ENCODE measurements around the gene RBL2. TPM values are rescaled to one million over a fixed set of nuclear protein-coding genes. Genes with fewer than 3 reads are reported as not detected.
A peak's percentile ranks its signal among the peaks of the same experiment; 100 is the strongest.

The RBL2 gene
- total and polyA plus RNA-seq, 2 of the 13 experiments (the other 11 are each of a cell fraction or from before 2014, with no cell fraction given): 41.2 to 60.9 TPM

GRCh38 chr16:53435066-53435688, 906 bp downstream of the RBL2 start (continued):
- TF ChIP-seq SP4 (CRISPR knock-in tag; IDR thresholded peaks at IDR 0.05) (0 out of 2 replicates have a peak, but pooled peaks have one; percentile 10), ZNF225 (CRISPR knock-in tag; IDR thresholded peaks at IDR 0.05) (no peak), ZNF510 (CRISPR knock-in tag; IDR thresholded peaks at IDR 0.05; ENCODE audit: low read depth) (no peak), ZNF775 (CRISPR knock-in tag; IDR thresholded peaks at IDR 0.05; ENCODE audit: borderline replicate concordance) (no peak), ATAD3A (CRISPR knock-in tag; IDR thresholded peaks at IDR 0.05) (no peak), ZNF343 (CRISPR knock-in tag; IDR thresholded peaks at IDR 0.05) (no peak; the same call in 1 of the 2 replicates), NBN (conservative IDR thresholded peaks at IDR 0.05) (no peak), ATF3 (CRISPR knock-in tag; IDR thresholded peaks at IDR 0.05) (no peak), CAMTA2 (CRISPR knock-in tag; IDR thresholded peaks at IDR 0.05; ENCODE audit: borderline replicate concordance) (0 out of 2 replicates have a peak, but pooled peaks have one; percentile 16), HIVEP1 (CRISPR knock-in tag; IDR thresholded peaks at IDR 0.05) (peak; percentile 27; the same call in 1 of the 2 replicates), ELF1 (CRISPR knock-in tag; IDR thresholded peaks at IDR 0.05) (peak; percentile 91), KDM4B (CRISPR knock-in tag; IDR thresholded peaks at IDR 0.05) (no peak), TRAFD1 (CRISPR knock-in tag; IDR thresholded peaks at IDR 0.05; ENCODE audit: borderline replicate concordance) (no peak), ZNF678 (CRISPR knock-in tag; IDR thresholded peaks at IDR 0.05) (no peak), NAIF1 (CRISPR knock-in tag; IDR thresholded peaks at IDR 0.05; ENCODE audit: borderline replicate concordance) (no peak), GRHL1 (CRISPR knock-in tag; conservative IDR thresholded peaks at IDR 0.05) (no peak), SOX6 (IDR thresholded peaks at IDR 0.05) (no peak), SOX6 (CRISPR knock-in tag; IDR thresholded peaks at IDR 0.05) (no peak), NFAT5 (CRISPR knock-in tag; IDR thresholded peaks at IDR 0.05) (no peak; the same call in 1 of the 2 replicates), ZNF691 (CRISPR knock-in tag; IDR thresholded peaks at IDR 0.05; ENCODE audit: borderline replicate concordance, low read depth) (no peak; the same call in 1 of the 2 replicates)

All from HepG2 (cell line).